ENCODE data around the gene NRG2. TPM values are rescaled to one million over a fixed set of nuclear protein-coding genes. Genes with fewer than 3 reads are reported as not detected.
A peak's percentile ranks its signal among the peaks of the same experiment; 100 is the strongest.

NRG2 gene
- total RNA-seq (2021) (0.15 TPM in 1 of 2 replicates, not detected in the other), Bru-seq, nascent RNA (percentile 9 among the genes with signal in this experiment), BruChase-seq, experiment 1, labeled RNA remaining after a 2-hour chase (percentile 11 among the genes with signal in this experiment), BruChase-seq, experiment 2, labeled RNA remaining after a 6-hour chase (percentile 10 among the genes with signal in this experiment)
- long read RNA-seq, partial matches to known transcripts: 1 of 1 reads
- long read RNA-seq, other reads (novel, unspliced or antisense): 0 of 1 reads

GRCh38 chr5:140042643-140043507 is at the start of gene NRG2:
Gene NRG2 (minus strand): TSS chr5:140043299.
- peak; percentile 66 for DNase-seq (ENCODE audit: low spot score)
- BruUV-seq (replicated peaks): no TSS peak
- peak; percentile 26 for TF ChIP-seq EZH2 (IDR thresholded peaks at IDR 0.05; ENCODE audit: borderline replicate concordance, low read depth, low read length, poor library complexity, severe bottlenecking)
- peak; percentile 42 for TF ChIP-seq CTCF (conservative IDR thresholded peaks at IDR 0.05; ENCODE audit: low read depth, low read length)
- no peak within 1 kb of the TSS for H3K27ac ChIP-seq (ENCODE audit: low read depth, low read length, poor library complexity, severe bottlenecking)
- POLR2A ChIA-PET (ENCODE audit: low non-redundant PET): no interaction called here
- intact Hi-C loops (cut with micrococcal nuclease; ENCODE audit: unreplicated experiment): no loop called here
- H3K9me3 ChIP-seq (ENCODE audit: low read depth, low read length, poor library complexity, severe bottlenecking): no peaks in the 10 kb centered on the region
- H3K4me1 ChIP-seq (ENCODE audit: insufficient read depth, low read length, poor library complexity, severe bottlenecking): peaks cover 13% of the 10 kb centered on the region
- CTCF ChIA-PET: interaction anchor here (0.6 kb wide), 1 partner anchor 18 kb away, joined by 4 read pairs; no protein-coding TSS in a partner anchor
- H3K4me3 ChIP-seq (ENCODE audit: low read depth, low read length, poor library complexity, severe bottlenecking): peak within 1 kb of the TSS; percentile 52
- no peaks in the 10 kb centered on the region for H3K36me3 ChIP-seq (ENCODE audit: insufficient read depth, low read length, poor library complexity, severe bottlenecking)
- peaks cover 76% of the 10 kb centered on the region for H3K27me3 ChIP-seq (replicated peaks; ENCODE audit: insufficient read depth, low read depth, low read length, poor library complexity)

GRCh38 chr5:140090251-140090650 is 47.2 kb upstream of the NRG2 start:
- no peaks in the 10 kb centered on the region for H3K36me3 ChIP-seq (ENCODE audit: insufficient read depth, low read length, poor library complexity, severe bottlenecking)
- H3K4me1 ChIP-seq (ENCODE audit: insufficient read depth, low read length, poor library complexity, severe bottlenecking): no peaks in the 10 kb centered on the region
- intact Hi-C loops (cut with micrococcal nuclease; ENCODE audit: unreplicated experiment): no loop called here
- no TSS peak for BruUV-seq (replicated peaks)
- ChIA-PET POLR2A (ENCODE audit: low non-redundant PET) (no interaction called here), CTCF (no interaction called here)
- H3K27me3 ChIP-seq (replicated peaks; ENCODE audit: insufficient read depth, low read depth, low read length, poor library complexity): peaks cover 16% of the 10 kb centered on the region
- TF ChIP-seq EZH2 (IDR thresholded peaks at IDR 0.05; ENCODE audit: borderline replicate concordance, low read depth, low read length, poor library complexity, severe bottlenecking): no peak
- TF ChIP-seq CTCF (conservative IDR thresholded peaks at IDR 0.05; ENCODE audit: low read depth, low read length): no peak
- H3K27ac ChIP-seq (ENCODE audit: low read depth, low read length, poor library complexity, severe bottlenecking): no peak overlapping the region
- H3K4me3 ChIP-seq (ENCODE audit: low read depth, low read length, poor library complexity, severe bottlenecking): no peak overlapping the region
- peaks cover 10% of the 10 kb centered on the region for H3K9me3 ChIP-seq (ENCODE audit: low read depth, low read length, poor library complexity, severe bottlenecking)
- no peak for DNase-seq (ENCODE audit: low spot score)

- intact Hi-C loops (cut with micrococcal nuclease; ENCODE audit: unreplicated experiment): no loop called here
- Histone ChIP-seq H3K27me3 (replicated peaks; ENCODE audit: insufficient read depth, low read depth, low read length, poor library complexity) (peaks cover 33% of the 10 kb centered on the region), H3K27ac (ENCODE audit: low read depth, low read length, poor library complexity, severe bottlenecking) (no peak overlapping the region), H3K36me3 (ENCODE audit: insufficient read depth, low read length, poor library complexity, severe bottlenecking) (no peaks in the 10 kb centered on the region), H3K9me3 (ENCODE audit: low read depth, low read length, poor library complexity, severe bottlenecking) (no peaks in the 10 kb centered on the region), H3K4me1 (ENCODE audit: insufficient read depth, low read length, poor library complexity, severe bottlenecking) (peaks cover 5% of the 10 kb centered on the region), H3K4me3 (ENCODE audit: low read depth, low read length, poor library complexity, severe bottlenecking) (no peak overlapping the region)
- no TSS peak for BruUV-seq (replicated peaks)
- POLR2A ChIA-PET (ENCODE audit: low non-redundant PET): no interaction called here
- no peak for TF ChIP-seq CTCF (conservative IDR thresholded peaks at IDR 0.05; ENCODE audit: low read depth, low read length)
- no peak for DNase-seq (ENCODE audit: low spot score)
- CTCF ChIA-PET: no interaction called here
Observed at GRCh38 chr5:140084541-140084940, 41.4 kb upstream of the NRG2 start.
